Astrocyte of the cerebellum (primary cell): Measurements from ENCODE around the gene NME9.

Experiments used
- DNase-seq: peaks from one replicate; pipeline ENCODE4 v3.0.0-alpha.2; 2011; ENCODE audit warnings: low read depth
- H3K4me3 ChIP-seq: 2 replicates; pipeline ENCODE4 v1.5.1; 2011; ENCODE audit warnings: mild to moderate bottlenecking, low read depth, low read length, moderate library complexity
- CTCF ChIP-seq: IDR thresholded peaks from 2 replicates; pipeline ENCODE4 v1.5.1; 2012; ENCODE audit warnings: low read length, low read depth, moderate library complexity, mild to moderate bottlenecking; ENCODE audit errors: missing control alignments
- in situ Hi-C: cut with HindIII; loops from 2 replicates; pipeline ENCODE4 v1.10.0; 2017; ENCODE audit warnings: low sequenced_read_pairs

The NME9 gene

GRCh38 chr3:138362538-138362937 is 32.9 kb upstream of the NME9 start:
- in situ Hi-C loops: no loop called here
- no peak for TF ChIP-seq CTCF
- H3K4me3 ChIP-seq: no peak overlapping the region
- DNase-seq: no peak

- no peak overlapping the region for H3K4me3 ChIP-seq
- in situ Hi-C loops: no loop called here
- no peak for DNase-seq
- TF ChIP-seq CTCF: no peak
Measured at GRCh38 chr3:138361561-138361971, 31.9 kb upstream of the NME9 start.

GRCh38 chr3:138360869-138361525 is 31.3 kb upstream of the NME9 start:
- in situ Hi-C loops: no loop called here
- TF ChIP-seq CTCF: no peak

GRCh38 chr3:138359919-138360868 is 30.5 kb upstream of the NME9 start:
- TF ChIP-seq CTCF: no peak
- in situ Hi-C loops: no loop called here
- H3K4me3 ChIP-seq: no peak overlapping the region
- DNase-seq: no peak

More at GRCh38 chr3:138360869-138361525, 31.3 kb upstream of the NME9 start:
- DNase-seq: no peak
- H3K4me3 ChIP-seq: no peak overlapping the region

GRCh38 chr3:138359148-138359918 is 29.7 kb upstream of the NME9 start:
- H3K4me3 ChIP-seq: no peak overlapping the region
- DNase-seq: no peak
- TF ChIP-seq CTCF: no peak
- in situ Hi-C loops: no loop called here

- in situ Hi-C loops: no loop called here
- no peak overlapping the region for H3K4me3 ChIP-seq
- no peak for DNase-seq
- TF ChIP-seq CTCF: no peak
Measured at GRCh38 chr3:138356730-138357405, 27.2 kb upstream of the NME9 start.
